Ovary (tissue), 9 donors: ENCODE results near the gene OVAAL. TPM values are rescaled to one million over a fixed set of nuclear protein-coding genes. Genes with fewer than 3 reads are reported as not detected.
"Not testable (repeated sequence)": the region's sequence is repeated elsewhere in the genome, so short reads cannot be mapped to it uniquely, and the experiment has no call there.

Source experiments
- DNase-seq, 5 donors: peaks; one replicate each; pipeline ENCODE4 v3.0.0-alpha.2; 2019 to 2020
- H3K27ac ChIP-seq, 2 donors: fragments of 200-600 bp; one replicate each; pipeline versions ENCODE4 v1.5.1 to v1.8.0; 2019 to 2022
- H3K27me3 ChIP-seq: fragments of 200-600 bp; one replicate; pipeline ENCODE4 v1.8.0; 2022
- H3K36me3 ChIP-seq: fragments of 200-600 bp; sonication (generic); one replicate; pipeline ENCODE4 v1.5.1; 2019
- H3K4me1 ChIP-seq: one replicate; pipeline ENCODE4 v1.8.1; 2013; ENCODE audit warnings: mild to moderate bottlenecking, moderate library complexity; ENCODE audit not compliant: insufficient read depth
- H3K4me3 ChIP-seq: fragments of 200-600 bp; sonication (generic); one replicate; pipeline ENCODE4 v1.5.1; 2017
- H3K9me3 ChIP-seq, 2 donors: fragments of 200-600 bp in 1 of 2; sonication (generic) in 1 of 2; one replicate each; pipeline versions ENCODE4 v1.5.1 to v1.8.1; 2013 to 2019; ENCODE audit warnings: mild to moderate bottlenecking in 1 of 2, moderate library complexity in 1 of 2
- CTCF ChIP-seq, 3 donors: fragments of 450-650 bp in 2 of 3; fragments of 200-600 bp in 1 of 3; IDR thresholded peaks; one replicate each; pipeline versions ENCODE4 v1.5.1 to v1.8.0; 2016 to 2022; ENCODE audit warnings: antibody characterized with exemption in 3 of 3, mild to moderate bottlenecking in 1 of 3
- EP300 ChIP-seq: sonication (generic); formaldehyde crosslinking; IDR thresholded peaks from one replicate; pipeline ENCODE4 v1.6.1; 2017; ENCODE audit warnings: antibody characterized with exemption
- POLR2A ChIP-seq: fragments of 450-650 bp; IDR thresholded peaks from one replicate; pipeline ENCODE4 v1.6.1; 2017; ENCODE audit warnings: antibody characterized with exemption, mild to moderate bottlenecking, moderate library complexity
- WGBS, 3 donors: extraction: QIAGEN DNeasy Blood & Tissue Kit in 1 of 3; methylation state at CpG; one replicate each; pipeline versions ENCODE4 v1.1.5 to v1.1.7; 2013 to 2017; 5-methylcytosine and 5-hydroxymethylcytosine counted together
- intact Hi-C, 4 donors: fragments of 100-400 bp; cut with DNase I; formaldehyde crosslinking; loops; one replicate each; pipeline versions ENCODE4 v1.11.0 to v1.15.1; 2022 to 2023
- polyA plus RNA-seq, 2 donors: library from polyadenylated mRNA; stranded (reverse); fragments of 200-250 nt in 1 of 2; fragments of 350-450 nt in 1 of 2; fragmentation: Illumina TruSeq in 1 of 2; extraction: RNeasy Lipid Tissue Mini Kit (QIAGEN cat#74804) in 1 of 2; gene quantifications; one replicate each; pipeline ENCODE4 v1.2.3, GENCODE V29; 2013 to 2014
- total RNA-seq, 7 donors: library from RNA; depleted of rRNA in 2 of 7; stranded (reverse); fragments of >200 nt in 2 of 7; fragmentation: NEBNext Ultra II Directional in 3 of 7; extraction: Animal tissue kit (Norgen Biotek cat#: 25700) in 3 of 7; gene quantifications; one replicate each; pipeline versions ENCODE4 v1.1.0 to v1.2.4, GENCODE V29; 2016 to 2023
- donor health status: DM: no; HTN: no; CAD: no; lungs with moderate emphysema.
- donor health status: DM: no; HTN: no; CAD: no.
- donor health status: Bipolar disorder and iron deficiency.
- donor health status: DM: yes; HTN: yes; CAD: no.
- donor health status: DM: no; HTN: no; CAD: no.
- donor health status: DM: yes; HTN: yes; CAD: no.

OVAAL gene
- total and polyA plus RNA-seq, 9 donors: not detected

DNA sequence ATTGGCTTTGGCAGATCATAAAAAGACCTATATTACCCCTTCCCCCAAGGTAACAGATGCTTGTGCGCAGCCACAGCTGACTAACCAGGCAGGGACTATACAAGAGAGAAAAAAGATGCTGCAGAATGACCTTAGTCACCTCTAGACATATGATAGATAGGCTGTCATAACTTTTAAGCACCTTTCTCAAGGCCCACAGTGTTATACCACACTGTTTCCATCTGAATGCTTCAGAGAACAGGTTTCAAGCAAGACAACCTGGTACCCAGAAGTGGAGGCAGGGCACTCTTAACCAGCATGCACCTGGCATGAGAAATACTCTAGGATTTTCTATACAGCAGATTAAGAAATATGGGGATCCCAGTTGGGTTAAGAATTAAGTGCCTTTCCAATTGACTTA, 12.8 kb upstream of the OVAAL start:
- Histone ChIP-seq H3K9me3 (no peaks in the 10 kb centered on the region), H3K4me1 (peaks cover 4% of the 10 kb centered on the region), H3K4me3 (no peak overlapping the region), H3K27ac (no peak overlapping the region), H3K36me3 (no peaks in the 10 kb centered on the region), H3K27me3 (no peaks in the 10 kb centered on the region)
- 96 to 100% (median 100%) methylated on average over 1 of the region's 1 CpG for WGBS, 3 donors
- no peak for TF ChIP-seq CTCF (IDR thresholded peaks at IDR 0.05)
- TF ChIP-seq POLR2A: no peak
- TF ChIP-seq EP300: no peak
- DNase-seq: no peak
- intact Hi-C loops: no loop called here

- TF ChIP-seq POLR2A (no peak), CTCF (IDR thresholded peaks at IDR 0.05) (no peak), EP300 (no peak)
- Histone ChIP-seq H3K4me1 (no peaks in the 10 kb centered on the region), H3K9me3 (no peaks in the 10 kb centered on the region), H3K36me3 (no peaks in the 10 kb centered on the region), H3K27ac (no peak overlapping the region), H3K4me3 (no peak overlapping the region), H3K27me3 (no peaks in the 10 kb centered on the region)
- intact Hi-C loops: no loop called here
- 88 to 91% (median 89%) methylated on average over 7 of the region's 7 CpGs for WGBS, 3 donors
- no peak for DNase-seq
These were observed 10.0 kb upstream of the OVAAL start for GRCh38 chr1:180548686-180549317.

DNA sequence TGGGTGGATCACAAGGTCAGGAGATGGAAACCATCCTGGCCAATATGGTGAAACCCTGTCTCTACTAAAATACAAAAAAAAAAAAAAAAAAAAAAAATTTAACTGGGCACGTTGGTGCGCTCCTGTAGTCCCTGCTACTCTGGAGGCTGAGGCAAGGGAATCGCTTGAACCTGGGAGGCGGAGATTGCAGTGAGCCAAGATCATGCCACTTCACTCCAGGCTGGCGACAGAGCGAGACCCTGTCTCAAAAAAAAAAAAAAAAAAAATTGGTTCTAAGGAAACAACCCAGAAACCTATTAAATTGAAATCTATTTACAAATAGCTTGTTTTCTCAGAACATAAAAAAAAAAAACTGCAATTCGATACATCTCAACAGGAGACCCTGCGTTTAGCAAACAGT, 9.0 kb upstream of the OVAAL start:
- DNase-seq, H3K36me3 ChIP-seq, intact Hi-C loops, H3K27ac ChIP-seq, H3K4me1 ChIP-seq, H3K9me3 ChIP-seq, H3K4me3 ChIP-seq, H3K27me3 ChIP-seq: not testable (repeated sequence)
- 85 to 91% (median 90%) methylated on average over 8 of the region's 8 CpGs for WGBS, 3 donors

DNA sequence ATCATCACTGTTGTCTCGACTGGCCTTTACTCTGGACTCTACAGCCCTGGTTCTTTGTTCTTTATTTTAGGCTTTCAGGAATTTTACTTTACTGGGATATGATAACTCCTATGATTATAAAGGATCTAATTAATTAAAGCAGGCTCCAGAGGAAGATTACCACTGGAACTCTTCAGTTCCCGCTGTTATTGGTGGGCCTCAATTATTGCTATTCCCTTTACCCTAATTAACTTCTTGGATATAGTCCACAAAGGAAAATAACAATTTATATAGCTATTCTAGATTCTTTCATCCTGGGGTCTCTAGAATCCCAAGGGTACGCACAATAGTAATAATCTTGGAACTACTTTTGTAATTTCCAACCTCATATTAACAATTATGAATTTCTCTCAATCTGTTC, 8.5 kb upstream of the OVAAL start:
- no peak for DNase-seq
- 73 to 97% (median 78%) methylated on average over 3 of the region's 3 CpGs for WGBS, 3 donors
- intact Hi-C loops: no loop called here
- Histone ChIP-seq H3K36me3 (no peaks in the 10 kb centered on the region), H3K4me1 (no peaks in the 10 kb centered on the region), H3K4me3 (no peak overlapping the region), H3K9me3 (no peaks in the 10 kb centered on the region), H3K27me3 (no peaks in the 10 kb centered on the region), H3K27ac (no peak overlapping the region)
- TF ChIP-seq POLR2A (no peak), EP300 (no peak), CTCF (IDR thresholded peaks at IDR 0.05) (no peak)

- H3K27me3 ChIP-seq: no peaks in the 10 kb centered on the region
- no peaks in the 10 kb centered on the region for H3K36me3 ChIP-seq
- H3K27ac ChIP-seq: no peak overlapping the region
- DNase-seq: no peak
- H3K9me3 ChIP-seq: no peaks in the 10 kb centered on the region
- 68 to 87% (median 85%) methylated on average over 1 of the region's 1 CpG for WGBS, 3 donors
- H3K4me1 ChIP-seq: no peaks in the 10 kb centered on the region
- TF ChIP-seq EP300 (no peak), CTCF (IDR thresholded peaks at IDR 0.05) (no peak), POLR2A (no peak)
- H3K4me3 ChIP-seq: no peak overlapping the region
- intact Hi-C loops: no loop called here
These were observed 6.8 kb upstream of the OVAAL start for GRCh38 chr1:180551997-180552396.

DNA sequence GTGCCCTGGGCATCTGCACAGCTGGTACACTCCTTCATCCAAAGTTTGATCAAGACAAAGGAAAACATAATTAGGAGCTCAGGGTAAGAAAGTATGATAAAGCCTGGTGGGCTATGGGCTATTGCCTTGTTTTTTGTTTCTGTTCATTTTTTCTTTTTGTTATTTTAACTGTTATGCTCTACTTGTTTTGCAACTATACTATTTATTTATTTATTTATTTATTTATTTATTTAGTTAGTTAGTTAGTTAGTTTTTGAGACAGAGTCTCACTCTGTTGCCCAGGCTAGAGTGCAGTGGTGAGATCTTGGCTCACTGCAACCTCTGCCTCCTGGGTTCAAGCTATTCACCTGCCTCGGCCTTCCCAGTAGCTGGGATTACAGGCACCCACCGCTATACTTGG, 5.7 kb upstream of the OVAAL start:
- H3K36me3 ChIP-seq, H3K9me3 ChIP-seq, H3K4me1 ChIP-seq, H3K27me3 ChIP-seq, DNase-seq, H3K27ac ChIP-seq, H3K4me3 ChIP-seq, intact Hi-C loops: not testable (repeated sequence)
- WGBS, 3 donors: 90 to 96% (median 92%) methylated on average over 2 of the region's 2 CpGs
